NT2/D1 (cell line): ENCODE results near the gene COL11A2.

ENCODE experiments used
- DNase-seq: peaks from one replicate; pipeline ENCODE4 v3.0.0-alpha.2; 2011; ENCODE audit warnings: low read depth, low spot score
- H3K27me3 ChIP-seq: 2 replicates; pipeline ENCODE4 v1.6.0; 2011; ENCODE audit warnings: mild to moderate bottlenecking; ENCODE audit not compliant: insufficient read length, insufficient read depth
- H3K36me3 ChIP-seq: 2 replicates; pipeline ENCODE4 v1.6.1; 2011; ENCODE audit warnings: mild to moderate bottlenecking, low read length, mixed read lengths; ENCODE audit not compliant: insufficient read depth, insufficient read length
- H3K4me1 ChIP-seq: 2 replicates; pipeline ENCODE4 v1.5.1; 2011; ENCODE audit not compliant: insufficient read depth, insufficient read length
- H3K4me3 ChIP-seq: 2 replicates; pipeline ENCODE4 v1.5.1; 2011; ENCODE audit warnings: low read depth; ENCODE audit not compliant: insufficient read length
- H3K9ac ChIP-seq: 2 replicates; pipeline ENCODE4 v1.6.0; 2011; ENCODE audit warnings: low read depth; ENCODE audit not compliant: insufficient read length
- H3K9me3 ChIP-seq: 2 replicates; pipeline ENCODE4 v1.5.1; 2011; ENCODE audit warnings: mild to moderate bottlenecking, low read length; ENCODE audit not compliant: insufficient read depth
- SUZ12 ChIP-seq: IDR thresholded peaks from 2 replicates; pipeline ENCODE4 v1.6.1; 2011; ENCODE audit not compliant: insufficient read length, insufficient read depth; ENCODE audit errors: extremely low read depth
- YY1 ChIP-seq: IDR thresholded peaks from 2 replicates; pipeline ENCODE4 v1.6.1; 2011; ENCODE audit not compliant: insufficient read length, insufficient read depth
- ZNF274 ChIP-seq: IDR thresholded peaks from 2 replicates; pipeline ENCODE4 v1.6.1; 2011; ENCODE audit warnings: mild to moderate bottlenecking, low read depth, low read length

COL11A2 gene

GRCh38 chr6:33217246-33217645 is 25.0 kb upstream of the COL11A2 start:
- H3K4me3 ChIP-seq: no peak overlapping the region
- TF ChIP-seq SUZ12 (no peak), ZNF274 (no peak), YY1 (no peak)
- H3K27me3 ChIP-seq: peaks cover 99% of the 10 kb centered on the region
- DNase-seq: no peak
- no peak overlapping the region for H3K9ac ChIP-seq
- peaks cover under 1% of the 10 kb centered on the region for H3K36me3 ChIP-seq
- peaks cover 5% of the 10 kb centered on the region for H3K4me1 ChIP-seq
- H3K9me3 ChIP-seq: no peaks in the 10 kb centered on the region

GRCh38 chr6:33216117-33216649 is 23.9 kb upstream of the COL11A2 start:
- Histone ChIP-seq H3K36me3 (peaks cover 6% of the 10 kb centered on the region), H3K4me1 (peaks cover 5% of the 10 kb centered on the region), H3K9ac (no peak overlapping the region), H3K4me3 (no peak overlapping the region), H3K27me3 (peaks cover 95% of the 10 kb centered on the region), H3K9me3 (no peaks in the 10 kb centered on the region)
- TF ChIP-seq YY1 (no peak), SUZ12 (no peak), ZNF274 (no peak)
- DNase-seq: no peak

- peaks cover 89% of the 10 kb centered on the region for H3K27me3 ChIP-seq
- no peak for DNase-seq
- TF ChIP-seq SUZ12 (no peak), YY1 (no peak), ZNF274 (no peak)
- H3K4me1 ChIP-seq: peaks cover 5% of the 10 kb centered on the region
- H3K4me3 ChIP-seq: no peak overlapping the region
- peaks cover 9% of the 10 kb centered on the region for H3K36me3 ChIP-seq
- no peaks in the 10 kb centered on the region for H3K9me3 ChIP-seq
- no peak overlapping the region for H3K9ac ChIP-seq
Observed at GRCh38 chr6:33215271-33216116, 23.2 kb upstream of the COL11A2 start.

- Histone ChIP-seq H3K4me1 (peaks cover 5% of the 10 kb centered on the region), H3K9me3 (no peaks in the 10 kb centered on the region), H3K27me3 (peaks cover 81% of the 10 kb centered on the region), H3K4me3 (peak overlapping the region; percentile 51), H3K9ac (no peak overlapping the region), H3K36me3 (peaks cover 21% of the 10 kb centered on the region)
- no peak for TF ChIP-seq SUZ12
- TF ChIP-seq YY1: no peak
- TF ChIP-seq ZNF274: no peak
- DNase-seq: no peak
Observed at GRCh38 chr6:33213989-33214335, 21.7 kb upstream of the COL11A2 start.

GRCh38 chr6:33213166-33213988 is 21.1 kb upstream of the COL11A2 start:
- peaks cover 76% of the 10 kb centered on the region for H3K27me3 ChIP-seq
- H3K9me3 ChIP-seq: no peaks in the 10 kb centered on the region
- H3K36me3 ChIP-seq: peaks cover 21% of the 10 kb centered on the region
- peak overlapping the region; percentile 80 for H3K9ac ChIP-seq
- DNase-seq: no peak
- H3K4me1 ChIP-seq: peaks cover 5% of the 10 kb centered on the region
- TF ChIP-seq SUZ12 (peak; percentile 60), ZNF274 (no peak)
- H3K4me3 ChIP-seq: peak overlapping the region; percentile 51

- Histone ChIP-seq H3K27me3 (peaks cover 71% of the 10 kb centered on the region), H3K4me3 (peak overlapping the region; percentile 51), H3K9me3 (no peaks in the 10 kb centered on the region), H3K9ac (peak overlapping the region; percentile 80), H3K36me3 (peaks cover 21% of the 10 kb centered on the region), H3K4me1 (peaks cover 5% of the 10 kb centered on the region)
- TF ChIP-seq SUZ12 (no peak), ZNF274 (no peak), YY1 (no peak)
- DNase-seq: no peak
Observed at GRCh38 chr6:33212857-33213165, 20.5 kb upstream of the COL11A2 start.

GRCh38 chr6:33211666-33212422 is 19.6 kb upstream of the COL11A2 start:
- TF ChIP-seq ZNF274 (no peak), SUZ12 (no peak), YY1 (no peak)
- H3K4me1 ChIP-seq: peaks cover 5% of the 10 kb centered on the region
- peaks cover 69% of the 10 kb centered on the region for H3K27me3 ChIP-seq
- no peaks in the 10 kb centered on the region for H3K9me3 ChIP-seq
- no peak overlapping the region for H3K4me3 ChIP-seq
- DNase-seq: no peak
- peaks cover 21% of the 10 kb centered on the region for H3K36me3 ChIP-seq
- H3K9ac ChIP-seq: no peak overlapping the region
